ENCODE data around the gene CDH13.

The CDH13 gene

GRCh38 chr16:82653550-82654511 lies 27.1 kb downstream of the CDH13 start:
- DNase-seq = no peak

GRCh38 chr16:82655072-82655714 lies 28.4 kb downstream of the CDH13 start:
- DNase-seq = no peak

DNA sequence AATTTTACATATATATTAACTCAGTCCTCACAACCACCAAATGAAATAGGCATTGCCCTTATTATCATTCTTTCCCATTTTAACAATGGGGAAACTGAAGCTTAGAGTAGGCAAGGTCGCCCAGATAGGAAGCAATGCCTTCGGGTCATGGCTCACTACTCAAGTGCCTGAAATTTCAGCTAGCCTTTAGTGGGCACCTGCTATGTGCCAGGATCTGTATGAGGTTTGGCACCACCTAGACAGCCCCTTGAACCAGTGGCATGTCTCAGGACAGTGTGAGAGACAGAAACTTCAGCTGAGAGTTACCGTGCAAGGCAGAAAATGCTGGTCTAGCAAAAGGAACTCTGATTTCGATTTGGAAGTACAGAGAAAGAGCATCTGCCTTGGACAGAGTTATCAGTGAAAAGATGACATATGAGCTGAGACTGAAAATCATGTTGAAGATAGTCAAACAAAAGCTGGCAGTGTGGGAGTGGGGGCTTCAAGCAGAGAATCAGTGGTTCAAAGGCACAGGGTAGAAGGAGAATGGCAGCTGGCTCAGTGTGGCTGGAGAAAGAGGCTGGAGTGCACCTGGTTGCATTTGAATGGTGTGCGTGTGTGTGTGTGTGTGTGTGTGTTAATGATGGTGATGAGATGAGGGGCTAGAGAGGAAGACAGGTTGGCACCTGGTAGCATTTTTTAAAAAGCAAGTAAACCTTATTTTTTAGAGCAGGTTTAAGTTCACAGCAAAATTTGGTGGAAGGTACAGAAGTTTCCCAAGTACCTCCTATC lies 29.1 kb downstream of the CDH13 start:
- DNase-seq = no peak

DNA sequence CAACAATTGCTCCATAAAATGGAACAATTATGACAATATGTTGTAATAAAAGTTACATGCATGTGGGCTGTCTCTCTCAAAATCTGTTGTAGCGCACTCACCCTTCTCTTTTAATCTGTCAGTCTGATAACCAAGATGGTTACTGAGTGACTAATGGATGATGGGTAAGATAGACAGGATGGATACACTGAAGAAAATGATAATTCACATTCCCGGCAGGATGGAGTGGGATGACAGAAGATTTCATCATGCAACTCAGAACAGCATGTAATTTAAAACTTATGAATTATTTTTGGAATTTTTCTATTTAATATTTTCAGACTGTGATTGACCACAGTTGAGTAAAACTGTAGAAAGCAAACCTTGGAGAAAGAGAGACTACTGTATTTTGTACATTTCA lies 30.5 kb downstream of the CDH13 start:
- no peak for DNase-seq

GRCh38 chr16:82657786-82658185 lies 31.0 kb downstream of the CDH13 start:
- no peak for DNase-seq

DNA sequence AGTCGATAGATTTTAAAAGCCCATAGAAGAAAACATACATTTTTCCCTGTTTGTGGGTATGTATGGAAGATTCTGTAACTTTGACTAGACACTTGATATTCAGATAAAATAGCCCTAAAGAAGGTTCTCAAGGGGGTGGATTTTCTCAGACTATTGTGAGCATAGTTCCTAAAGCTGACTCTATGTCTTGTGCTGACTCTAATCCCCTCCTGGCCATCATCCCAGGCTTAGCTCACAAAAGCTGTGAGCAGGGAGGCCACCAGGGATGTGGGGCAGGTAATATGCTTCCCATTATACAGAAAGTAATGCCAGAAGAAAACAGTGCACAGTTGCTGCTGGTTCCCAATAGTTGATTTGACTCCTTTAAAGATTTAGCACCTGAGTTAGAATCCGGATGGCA lies 32.0 kb downstream of the CDH13 start:
- no peak for DNase-seq

GRCh38 chr16:82660075-82660645 lies 33.4 kb downstream of the CDH13 start:
- DNase-seq = no peak

- no peak for DNase-seq
Measured at GRCh38 chr16:82660966-82661365, 34.2 kb downstream of the CDH13 start.

GRCh38 chr16:82664181-82664580 lies 37.4 kb downstream of the CDH13 start:
- no peak for DNase-seq

GRCh38 chr16:82665025-82665424 lies 38.3 kb downstream of the CDH13 start:
- no peak for DNase-seq

- DNase-seq = no peak
Measured at GRCh38 chr16:82667437-82667836, 40.7 kb downstream of the CDH13 start.

DNA sequence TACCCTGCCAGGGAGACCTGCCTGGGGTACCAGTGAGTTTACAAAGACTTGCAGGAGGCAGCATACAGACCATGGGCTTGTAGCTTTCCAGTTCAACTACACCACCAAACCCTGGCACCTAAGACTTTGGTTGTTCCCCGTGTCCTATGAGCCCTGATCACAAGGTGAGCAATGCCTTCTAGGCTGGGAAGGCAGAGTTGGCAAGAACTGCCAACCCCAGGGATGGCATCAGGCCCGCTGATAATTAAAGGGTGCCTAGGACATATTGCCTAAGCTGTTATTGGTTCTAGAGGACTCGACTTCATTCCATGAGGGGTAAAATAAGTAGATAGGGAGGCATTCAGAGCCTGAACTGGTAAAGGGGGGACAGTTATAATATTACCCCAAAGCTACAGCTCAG lies 41.3 kb downstream of the CDH13 start:
- DNase-seq = no peak

- DNase-seq = no peak
Measured at GRCh38 chr16:82671741-82672140, 45.0 kb downstream of the CDH13 start.

DNA sequence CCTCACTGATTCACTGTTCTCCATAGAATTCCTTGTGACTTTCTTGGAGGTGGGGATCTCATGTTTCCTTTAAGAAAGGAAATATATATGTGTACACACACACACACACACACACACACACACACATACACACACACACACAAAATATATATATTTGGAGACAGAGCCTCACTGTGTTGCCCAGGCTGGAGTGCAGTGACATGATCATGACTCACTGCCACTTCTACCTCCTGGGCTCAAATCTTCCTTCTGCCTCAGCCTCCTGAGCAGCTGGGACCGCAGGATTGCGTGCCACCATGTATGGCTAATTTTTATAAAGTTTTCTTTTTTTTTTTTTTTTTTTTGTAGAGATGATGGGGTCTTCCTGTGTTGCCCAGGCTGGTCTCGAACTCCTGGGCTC lies 45.9 kb downstream of the CDH13 start:
- no peak for DNase-seq

DNA sequence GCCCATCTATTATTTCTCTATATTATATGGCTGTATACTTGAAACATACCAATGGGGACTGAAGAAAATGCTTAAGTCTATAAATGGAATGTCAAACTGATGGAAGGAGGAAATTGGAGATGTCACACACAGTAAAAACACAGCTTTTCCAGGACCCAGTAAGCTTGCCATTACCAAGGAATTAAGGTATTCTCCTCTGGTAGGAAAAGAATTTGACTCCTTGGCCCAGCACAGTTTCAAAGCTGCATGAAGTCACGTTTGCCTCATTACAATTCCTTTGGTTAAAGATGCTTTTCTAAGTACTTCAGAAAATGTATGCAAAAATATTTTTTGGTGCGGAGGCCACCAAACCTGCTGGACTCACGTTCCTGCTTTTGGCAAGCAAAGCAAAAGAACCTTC lies 48.5 kb downstream of the CDH13 start:
- DNase-seq = no peak

DNA sequence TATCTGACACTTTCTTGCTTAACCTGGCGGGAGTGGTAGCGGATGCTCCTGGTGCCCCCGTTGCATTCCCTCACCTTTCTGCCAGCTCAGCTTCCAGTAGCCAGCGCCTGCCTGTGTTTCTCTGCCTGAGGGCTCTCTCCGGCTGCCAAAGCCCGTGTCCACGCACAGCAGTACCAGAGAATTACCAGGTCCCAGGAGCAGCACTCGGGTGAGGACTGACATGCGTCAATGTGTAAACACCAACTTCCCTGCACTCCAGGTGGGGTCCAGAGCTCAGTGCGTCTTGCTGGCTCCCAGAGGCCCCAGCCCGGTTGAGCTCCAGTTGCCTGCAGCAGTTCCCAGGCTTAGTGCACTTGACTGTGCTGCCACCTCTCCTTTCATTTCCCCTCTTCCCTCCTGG lies 54.8 kb downstream of the CDH13 start:
- DNase-seq = no peak

DNA sequence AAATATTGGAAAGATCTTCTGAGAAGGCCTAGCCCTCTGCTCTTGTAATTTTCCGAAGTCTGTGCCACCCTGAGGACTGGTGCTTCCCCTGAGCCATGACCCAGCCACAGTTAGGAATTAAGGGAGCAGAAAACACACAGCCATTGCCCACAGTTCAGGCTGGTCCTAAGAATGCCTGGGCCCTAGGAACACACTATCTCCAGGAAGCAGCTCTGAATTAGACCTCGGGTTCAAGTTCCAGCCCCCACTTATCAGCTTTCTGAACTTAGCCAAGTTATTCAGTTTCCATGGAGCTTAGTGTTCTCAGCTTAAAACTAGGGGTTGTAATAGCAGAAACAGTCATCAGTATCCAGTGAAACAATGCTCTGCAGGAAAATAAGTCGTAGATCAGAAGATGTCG lies 56.0 kb downstream of the CDH13 start:
- DNase-seq = no peak

DNA sequence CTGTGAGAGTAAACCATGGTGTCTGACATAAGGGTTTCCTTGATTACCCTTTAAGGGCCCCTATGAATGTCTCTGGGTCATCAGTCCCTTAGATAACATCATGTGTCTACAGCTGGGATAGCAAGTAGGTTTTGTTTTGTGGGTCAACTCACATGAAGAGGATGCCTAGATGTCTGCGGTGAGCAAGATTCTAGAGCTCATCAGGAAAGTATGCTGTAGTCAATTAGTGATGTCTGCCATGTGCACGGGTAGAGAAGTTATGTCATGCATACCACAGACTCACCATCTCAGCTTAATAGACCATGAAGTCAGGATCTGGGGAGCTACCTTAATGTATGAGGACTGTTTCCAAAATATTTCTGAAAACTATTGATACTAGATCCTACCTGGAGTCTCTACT lies 57.5 kb downstream of the CDH13 start:
- DNase-seq = no peak

DNA sequence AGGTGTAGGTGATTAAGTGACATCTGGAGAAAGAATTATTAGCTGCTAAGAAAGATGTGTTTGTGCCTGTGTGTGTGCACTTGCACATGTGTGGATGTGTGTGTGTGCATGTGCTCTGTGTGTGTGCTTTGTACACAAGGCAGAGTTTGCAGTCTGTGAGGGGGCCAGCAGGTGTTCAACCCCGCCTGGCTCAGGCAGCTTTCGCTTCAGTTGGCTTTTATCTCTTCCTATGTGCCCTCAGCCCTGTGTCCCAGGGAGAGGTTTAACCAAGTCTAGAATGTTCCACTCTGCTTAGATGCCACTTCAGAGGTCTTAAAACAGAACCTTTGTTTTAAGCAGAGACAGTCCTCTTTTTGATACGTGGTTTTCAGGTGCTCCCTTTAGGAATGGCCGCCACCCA lies 58.8 kb downstream of the CDH13 start:
- no peak for DNase-seq

DNA sequence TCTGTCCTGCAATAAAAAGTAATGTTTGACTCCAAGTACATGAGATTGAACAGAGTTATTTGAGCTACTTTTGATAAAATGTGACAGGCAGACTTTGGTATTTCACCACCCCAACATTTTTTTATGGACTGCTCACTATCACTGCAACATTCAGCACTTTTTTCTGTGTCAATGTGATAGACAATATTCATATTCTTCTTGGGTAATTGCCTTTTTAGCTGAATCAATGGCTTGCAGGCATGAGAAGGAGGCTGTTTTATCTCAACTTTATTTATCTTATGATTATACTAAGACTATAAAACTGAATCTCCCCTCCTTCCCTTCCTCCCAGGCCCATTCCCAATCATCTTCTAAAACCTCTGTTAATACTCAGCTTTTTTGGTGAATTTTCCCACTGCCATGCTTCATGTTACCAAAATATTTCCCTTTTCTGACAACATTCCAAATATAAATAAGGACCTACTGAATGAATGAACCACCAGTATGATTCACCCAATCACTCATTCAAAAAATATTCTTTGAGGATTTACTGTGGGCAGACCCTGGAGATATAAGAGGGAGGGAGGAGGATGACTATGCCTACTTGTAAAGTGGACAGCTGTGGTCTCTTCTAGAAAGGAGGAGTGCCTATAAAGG lies 67.6 kb downstream of the CDH13 start:
- no peak for DNase-seq

GRCh38 chr16:82695806-82696205 lies 69.0 kb downstream of the CDH13 start:
- no peak for DNase-seq

DNA sequence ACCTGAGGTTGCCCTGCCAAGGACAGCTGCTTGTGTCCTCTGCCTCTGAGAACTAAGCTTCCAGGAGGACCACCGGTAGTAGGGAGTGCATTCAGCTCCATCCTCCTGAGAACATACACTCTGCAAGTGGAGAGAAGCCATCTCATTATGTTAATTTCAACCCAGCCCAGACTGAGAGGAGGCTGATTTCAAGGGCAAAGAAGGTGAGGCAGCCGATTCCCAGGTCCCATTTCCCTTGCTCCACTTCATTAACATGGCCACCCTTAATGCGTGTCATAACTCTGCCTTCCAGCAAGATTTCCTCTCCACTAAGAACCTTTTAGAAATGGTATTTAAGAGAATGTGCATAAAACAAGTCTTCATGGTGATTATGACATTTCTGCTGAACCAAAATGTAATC lies 72.5 kb downstream of the CDH13 start:
- DNase-seq = no peak
